H9 (cell line): Measurements from ENCODE around the gene PRR13. TPM values are rescaled to one million over a fixed set of nuclear protein-coding genes. Genes with fewer than 3 reads are reported as not detected.
A peak's percentile ranks its signal among the peaks of the same experiment; 100 is the strongest.

Experiments used
- DNase-seq: peaks from one replicate; pipeline ENCODE4 v3.0.0-alpha.2; 2017
- H2AFZ ChIP-seq: one replicate; pipeline ENCODE4 v1.6.1; 2013; ENCODE audit warnings: mild to moderate bottlenecking, low read length, control low read depth, moderate library complexity
- H2AK5ac ChIP-seq: 2 replicates; pipeline ENCODE4 v1.6.1; 2013; ENCODE audit warnings: low read length, control low read depth, mixed read lengths; ENCODE audit not compliant: insufficient read length
- H2BK120ac ChIP-seq: one replicate; pipeline ENCODE4 v1.6.1; 2013; ENCODE audit warnings: low read depth, mild to moderate bottlenecking, low read length, control low read depth, inconsistent platforms; ENCODE audit not compliant: poor library complexity, severe bottlenecking
- H2BK12ac ChIP-seq: 2 replicates; pipeline ENCODE4 v1.6.1; 2013; ENCODE audit warnings: low read length, control low read depth, mixed read lengths, low read depth; ENCODE audit not compliant: insufficient read length
- H2BK15ac ChIP-seq: 2 replicates; pipeline ENCODE4 v1.6.1; 2013; ENCODE audit warnings: low read depth, low read length, control low read depth
- H2BK20ac ChIP-seq: one replicate; pipeline ENCODE4 v1.6.1; 2013; ENCODE audit warnings: low read depth, mild to moderate bottlenecking, low read length, control low read depth, inconsistent platforms; ENCODE audit not compliant: poor library complexity, severe bottlenecking
- H2BK5ac ChIP-seq: 2 replicates; pipeline ENCODE4 v1.6.1; 2013; ENCODE audit warnings: low read length, control low read depth, mixed read lengths; ENCODE audit not compliant: insufficient read length
- H3K14ac ChIP-seq: 2 replicates; pipeline ENCODE4 v1.6.1; 2013; ENCODE audit warnings: low read length, control low read depth; ENCODE audit not compliant: insufficient read depth
- H3K18ac ChIP-seq: 2 replicates; pipeline ENCODE4 v1.6.1; 2013; ENCODE audit warnings: low read depth, mild to moderate bottlenecking, mixed read lengths, low read length, control low read depth; ENCODE audit not compliant: insufficient read length
- H3K23ac ChIP-seq: 2 replicates; pipeline ENCODE4 v1.6.1; 2013; ENCODE audit warnings: low read length, control low read depth, mixed read lengths, low read depth; ENCODE audit not compliant: insufficient read length
- H3K23me2 ChIP-seq: 2 replicates; pipeline ENCODE4 v1.6.1; 2013; ENCODE audit warnings: low read depth, mild to moderate bottlenecking, mixed read lengths, low read length, control low read depth; ENCODE audit not compliant: insufficient read length, poor library complexity, severe bottlenecking
- H3K27ac ChIP-seq: 2 replicates; pipeline ENCODE4 v1.5.1; 2013; ENCODE audit warnings: low read length, control low read depth, mixed read lengths, low read depth; ENCODE audit not compliant: insufficient read length
- H3K27me3 ChIP-seq: 2 replicates; pipeline ENCODE4 v1.6.1; 2013; ENCODE audit warnings: low read length, control low read depth, inconsistent platforms; ENCODE audit not compliant: insufficient read depth
- H3K4ac ChIP-seq: 2 replicates; pipeline ENCODE4 v1.6.1; 2013; ENCODE audit warnings: low read depth, mild to moderate bottlenecking, control low read depth, inconsistent platforms, low read length, moderate library complexity
- H3K4me1 ChIP-seq: 2 replicates; pipeline ENCODE4 v1.6.1; 2013; ENCODE audit warnings: low read length, control low read depth, inconsistent platforms; ENCODE audit not compliant: insufficient read depth
- H3K4me2 ChIP-seq: 2 replicates; pipeline ENCODE4 v1.6.1; 2013; ENCODE audit warnings: low read length, control low read depth, mixed read lengths; ENCODE audit not compliant: insufficient read length, insufficient read depth
- H3K56ac ChIP-seq: 2 replicates; pipeline ENCODE4 v1.6.1; 2013; ENCODE audit warnings: low read depth, mild to moderate bottlenecking, mixed read lengths, low read length, control low read depth; ENCODE audit not compliant: insufficient read length
- H3K79me1 ChIP-seq: 2 replicates; pipeline ENCODE4 v1.6.1; 2013; ENCODE audit warnings: low read depth, mild to moderate bottlenecking, moderate library complexity, low read length, control low read depth, inconsistent platforms; ENCODE audit not compliant: insufficient read depth, poor library complexity, severe bottlenecking
- H3K79me2 ChIP-seq: 2 replicates; pipeline ENCODE4 v1.6.1; 2013; ENCODE audit warnings: low read length, control low read depth, inconsistent platforms; ENCODE audit not compliant: insufficient read depth
- H3K9ac ChIP-seq: 2 replicates; pipeline ENCODE4 v1.6.1; 2013; ENCODE audit warnings: low read length, control low read depth, mixed read lengths; ENCODE audit not compliant: insufficient read length; ENCODE audit errors: extremely low read depth
- H3K9me3 ChIP-seq: one replicate; pipeline ENCODE4 v1.6.1; 2013; ENCODE audit warnings: low read depth, low read length, inconsistent platforms; ENCODE audit not compliant: control insufficient read depth
- H3T11ph ChIP-seq: one replicate; pipeline ENCODE4 v1.6.1; 2013; ENCODE audit warnings: mild to moderate bottlenecking, low read length, control low read depth, inconsistent platforms
- H4K20me1 ChIP-seq: one replicate; pipeline ENCODE4 v1.6.1; 2013; ENCODE audit not compliant: control insufficient read depth, insufficient read length, insufficient read depth
- H4K5ac ChIP-seq: 2 replicates; pipeline ENCODE4 v1.6.1; 2013; ENCODE audit warnings: low read depth, mild to moderate bottlenecking, mixed read lengths, low read length, control low read depth; ENCODE audit not compliant: insufficient read length
- H4K8ac ChIP-seq: replicated peaks from 2 replicates; pipeline ENCODE4 v1.6.1; 2013; ENCODE audit warnings: low read length, control low read depth, mixed read lengths, low read depth; ENCODE audit not compliant: insufficient read length
- H4K91ac ChIP-seq: 2 replicates; pipeline ENCODE4 v1.6.1; 2013; ENCODE audit warnings: low read depth, mild to moderate bottlenecking, moderate library complexity, mixed read lengths, low read length, control low read depth; ENCODE audit not compliant: insufficient read length
- H3K27ac Mint-ChIP-seq, 3 experiments: 2 replicates in 2 of 3; 3 replicates in 1 of 3; pipeline ENCODE4 v1.8.0; 2020 to 2021; ENCODE audit warnings: mixed read lengths in 3 of 3, mild to moderate bottlenecking in 1 of 3, moderate library complexity in 1 of 3
- H3K27me3 Mint-ChIP-seq: 2 replicates; pipeline ENCODE4 v1.8.0; 2021; ENCODE audit warnings: low read depth, mild to moderate bottlenecking, moderate library complexity, mixed read lengths
- H3K36me3 Mint-ChIP-seq, 3 experiments: 2 replicates in 2 of 3; 3 replicates in 1 of 3; pipeline ENCODE4 v1.8.0; 2020 to 2021; ENCODE audit warnings: low read depth in 3 of 3, mixed read lengths in 3 of 3; ENCODE audit not compliant: insufficient read depth in 1 of 3
- H3K4me1 Mint-ChIP-seq, 2 experiments: 2 replicates each; pipeline ENCODE4 v1.8.0; 2020; ENCODE audit warnings: mixed read lengths in 2 of 2
- H3K4me3 Mint-ChIP-seq, 2 experiments: 2 replicates in 1 of 2; 3 replicates in 1 of 2; pipeline ENCODE4 v1.8.0; 2020 to 2021; ENCODE audit warnings: mild to moderate bottlenecking in 2 of 2, mixed read lengths in 2 of 2, moderate library complexity in 1 of 2
- H3K9me3 Mint-ChIP-seq, 2 experiments: 2 replicates in 1 of 2; 3 replicates in 1 of 2; pipeline ENCODE4 v1.8.0; 2020; ENCODE audit warnings: mild to moderate bottlenecking in 2 of 2, mixed read lengths in 2 of 2, moderate library complexity in 1 of 2
- WGBS: extraction: QIAGEN DNeasy Blood & Tissue Kit; methylation state at CpG from one replicate; pipeline ENCODE4 v1.1.7; 2013; ENCODE audit warnings: missing lambda C conversion rate, low lambda C conversion rate, mixed read lengths; ENCODE audit not compliant: insufficient read length; ENCODE audit errors: extremely low coverage; 5-methylcytosine and 5-hydroxymethylcytosine counted together
- total RNA-seq: library from RNA; stranded (reverse); gene quantifications from 2 replicates; pipeline ENCODE4 v1.2.1, GENCODE V29; 2021
- TF ChIP-seq, protein P1 (sequence below): fragments of 200-600 bp; sonication (generic); conservative IDR thresholded peaks from 3 replicates; pipeline ENCODE4 v1.8.0; 2021; ENCODE audit warnings: antibody characterized with exemption, mild to moderate bottlenecking

The PRR13 gene
- total RNA-seq, 1 experiment from 2014 or later, result 147 TPM

DNA sequence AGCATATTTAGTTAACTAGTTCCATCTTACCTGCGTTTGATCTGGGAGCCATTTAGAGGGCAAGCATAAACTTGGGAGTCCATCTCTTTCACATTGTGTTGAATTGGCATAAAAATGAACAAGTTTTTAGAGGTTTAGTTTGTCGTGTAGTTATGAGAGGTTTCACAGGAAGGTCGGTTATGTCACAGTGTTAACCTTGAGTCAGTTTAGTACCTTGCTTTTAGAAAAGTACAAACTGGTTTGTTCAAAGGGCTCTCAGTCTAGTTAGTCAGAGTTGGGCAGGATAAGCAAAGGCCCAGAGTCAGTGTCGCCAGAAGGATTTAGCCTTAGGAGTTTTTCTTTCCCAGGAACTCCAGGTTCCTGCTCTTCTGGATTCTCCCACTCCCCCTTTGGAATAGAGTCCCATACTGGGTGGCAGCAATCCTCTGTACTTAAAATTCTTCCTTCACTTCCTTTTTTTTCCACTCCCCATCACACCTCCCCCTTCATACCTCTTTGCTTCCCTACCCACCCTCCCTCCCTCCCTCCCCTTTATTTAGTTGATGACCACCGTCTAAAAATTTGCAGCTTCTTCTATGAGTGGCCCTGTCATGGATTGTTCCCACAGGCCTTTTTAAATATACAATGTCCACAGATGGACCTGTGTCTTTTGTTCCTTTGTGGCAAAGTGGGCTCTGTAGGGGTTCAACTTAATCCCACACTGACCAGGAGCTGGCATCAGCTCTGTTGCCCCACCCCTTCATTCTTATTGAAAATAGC lies 22.4 kb downstream of the PRR13 start:
- H3K4ac ChIP-seq, result no peak overlapping the region
- no peak overlapping the region for H3K4me2 ChIP-seq
- H3K23ac ChIP-seq, result no peak overlapping the region
- H3K4me1 ChIP-seq, result no peaks in the 10 kb centered on the region
- Mint-ChIP-seq H3K27ac (peak overlapping the region in 1 of 3 experiments; percentile 84; a peak in 3 of 7 replicates), H3K4me1 (peaks cover 51 to 77% of the 10 kb centered on the region in 2 experiments), H3K36me3 (peaks cover 87 to 98% (median 98%) of the 10 kb centered on the region in 3 experiments), H3K4me3 (no peak overlapping the region), H3K9me3 (no peaks in the 10 kb centered on the region), H3K27me3 (no peaks in the 10 kb centered on the region)
- H4K91ac ChIP-seq, result no peak overlapping the region
- H3T11ph ChIP-seq, result no peak overlapping the region
- H2BK5ac ChIP-seq, result no peak overlapping the region
- H2BK120ac ChIP-seq, result no peak overlapping the region
- peaks cover 22% of the 10 kb centered on the region for H3K79me1 ChIP-seq
- peaks cover 3% of the 10 kb centered on the region for H3K79me2 ChIP-seq
- H2BK12ac ChIP-seq, result no peak overlapping the region
- TF ChIP-seq, protein P1, sequence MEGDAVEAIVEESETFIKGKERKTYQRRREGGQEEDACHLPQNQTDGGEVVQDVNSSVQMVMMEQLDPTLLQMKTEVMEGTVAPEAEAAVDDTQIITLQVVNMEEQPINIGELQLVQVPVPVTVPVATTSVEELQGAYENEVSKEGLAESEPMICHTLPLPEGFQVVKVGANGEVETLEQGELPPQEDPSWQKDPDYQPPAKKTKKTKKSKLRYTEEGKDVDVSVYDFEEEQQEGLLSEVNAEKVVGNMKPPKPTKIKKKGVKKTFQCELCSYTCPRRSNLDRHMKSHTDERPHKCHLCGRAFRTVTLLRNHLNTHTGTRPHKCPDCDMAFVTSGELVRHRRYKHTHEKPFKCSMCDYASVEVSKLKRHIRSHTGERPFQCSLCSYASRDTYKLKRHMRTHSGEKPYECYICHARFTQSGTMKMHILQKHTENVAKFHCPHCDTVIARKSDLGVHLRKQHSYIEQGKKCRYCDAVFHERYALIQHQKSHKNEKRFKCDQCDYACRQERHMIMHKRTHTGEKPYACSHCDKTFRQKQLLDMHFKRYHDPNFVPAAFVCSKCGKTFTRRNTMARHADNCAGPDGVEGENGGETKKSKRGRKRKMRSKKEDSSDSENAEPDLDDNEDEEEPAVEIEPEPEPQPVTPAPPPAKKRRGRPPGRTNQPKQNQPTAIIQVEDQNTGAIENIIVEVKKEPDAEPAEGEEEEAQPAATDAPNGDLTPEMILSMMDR, result no peak
- WGBS, result 100% methylated on average over 2 of the region's 5 CpGs
- no peak overlapping the region for H3K9ac ChIP-seq
- no peaks in the 10 kb centered on the region for H4K20me1 ChIP-seq
- H3K14ac ChIP-seq, result no peak overlapping the region
- no peak overlapping the region for H4K8ac ChIP-seq
- H3K9me3 ChIP-seq, result no peaks in the 10 kb centered on the region
- no peak overlapping the region for H3K56ac ChIP-seq
- H4K5ac ChIP-seq, result no peak overlapping the region
- no peak for DNase-seq
- no peak overlapping the region for H3K27ac ChIP-seq
- no peaks in the 10 kb centered on the region for H3K23me2 ChIP-seq
- H2BK20ac ChIP-seq, result no peak overlapping the region
- no peak overlapping the region for H2AFZ ChIP-seq
- H2BK15ac ChIP-seq, result no peak overlapping the region
- H3K27me3 ChIP-seq, result no peaks in the 10 kb centered on the region
- H3K18ac ChIP-seq, result no peak overlapping the region
- H2AK5ac ChIP-seq, result no peak overlapping the region
